ENCODE data around the gene CENPX.
"Not testable (repeated sequence)": the region's sequence is repeated elsewhere in the genome, so short reads cannot be mapped to it uniquely, and the experiment has no call there.

CENPX gene

GRCh38 chr17:82043507-82043906 is 20.8 kb upstream of the CENPX start:
- Histone ChIP-seq H3K9me3 (no peaks in the 10 kb centered on the region), H3K36me3 (no peaks in the 10 kb centered on the region), H3K4me1 (no peaks in the 10 kb centered on the region), H3K27me3 (no peaks in the 10 kb centered on the region), H3K4me3 (ENCODE audit: low read depth, low read length) (no peak overlapping the region)
- DNase-seq = no peak
- TF ChIP-seq CTCF (IDR thresholded peaks at IDR 0.05; ENCODE audit: low read depth, low read length) = no peak

- no peaks in the 10 kb centered on the region; the same call in 1 of the 2 replicates for H3K4me1 ChIP-seq
- no peaks in the 10 kb centered on the region for H3K36me3 ChIP-seq
- H3K9me3 ChIP-seq = no peaks in the 10 kb centered on the region
- H3K27me3 ChIP-seq = no peaks in the 10 kb centered on the region
- no peak for TF ChIP-seq CTCF (IDR thresholded peaks at IDR 0.05; ENCODE audit: low read depth, low read length)
- no peak overlapping the region for H3K4me3 ChIP-seq (ENCODE audit: low read depth, low read length)
- DNase-seq = no peak
Measured at GRCh38 chr17:82042649-82043048, 20.0 kb upstream of the CENPX start.

- DNase-seq = no peak
- Histone ChIP-seq H3K36me3 (no peaks in the 10 kb centered on the region), H3K4me3 (ENCODE audit: low read depth, low read length) (no peak overlapping the region), H3K27me3 (no peaks in the 10 kb centered on the region), H3K9me3 (no peaks in the 10 kb centered on the region), H3K4me1 (no peaks in the 10 kb centered on the region; the same call in 1 of the 2 replicates)
- no peak for TF ChIP-seq CTCF (IDR thresholded peaks at IDR 0.05; ENCODE audit: low read depth, low read length)
Measured at GRCh38 chr17:82041144-82041814, 18.6 kb upstream of the CENPX start.

GRCh38 chr17:82039695-82040299 is 17.1 kb upstream of the CENPX start:
- H3K4me3 ChIP-seq (ENCODE audit: low read depth, low read length) = no peak overlapping the region
- H3K27me3 ChIP-seq = no peaks in the 10 kb centered on the region
- no peaks in the 10 kb centered on the region; the same call in 1 of the 2 replicates for H3K4me1 ChIP-seq
- DNase-seq = no peak
- no peak for TF ChIP-seq CTCF (IDR thresholded peaks at IDR 0.05; ENCODE audit: low read depth, low read length)
- 0 out of 2 replicates have a peak, but pooled peaks cover 2% of the 10 kb centered on the region for H3K36me3 ChIP-seq
- H3K9me3 ChIP-seq = no peaks in the 10 kb centered on the region

- not testable (repeated sequence) for H3K27me3 ChIP-seq; DNase-seq; H3K4me3 ChIP-seq (ENCODE audit: low read depth, low read length); H3K9me3 ChIP-seq; H3K36me3 ChIP-seq; H3K4me1 ChIP-seq
Measured at GRCh38 chr17:82038796-82039409, 16.2 kb upstream of the CENPX start.

DNA sequence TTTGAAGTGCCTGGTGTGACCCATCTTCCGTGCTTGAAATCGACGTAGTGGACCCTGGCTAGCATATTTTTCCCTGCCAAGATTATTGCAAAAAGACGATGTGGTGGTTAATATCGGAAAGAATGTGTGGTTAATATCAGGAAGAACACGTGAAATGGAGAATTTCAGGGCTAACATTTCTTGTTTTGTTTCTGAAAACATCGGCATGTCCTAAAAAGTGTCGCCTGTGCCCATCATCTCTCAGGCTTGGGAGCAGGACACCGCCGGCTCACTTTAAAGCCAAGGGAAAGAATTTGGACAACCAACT is 15.2 kb upstream of the CENPX start:
- Histone ChIP-seq H3K9me3 (no peaks in the 10 kb centered on the region), H3K4me3 (ENCODE audit: low read depth, low read length) (peak overlapping the region; percentile 80), H3K4me1 (no peaks in the 10 kb centered on the region; the same call in 1 of the 2 replicates), H3K27me3 (no peaks in the 10 kb centered on the region), H3K36me3 (0 out of 2 replicates have a peak, but pooled peaks cover 2% of the 10 kb centered on the region)
- DNase-seq = no peak
- no peak for TF ChIP-seq CTCF (IDR thresholded peaks at IDR 0.05; ENCODE audit: low read depth, low read length)

All from BE2C (cell line).